ENCODE measurements around the gene TMED4.

DNA sequence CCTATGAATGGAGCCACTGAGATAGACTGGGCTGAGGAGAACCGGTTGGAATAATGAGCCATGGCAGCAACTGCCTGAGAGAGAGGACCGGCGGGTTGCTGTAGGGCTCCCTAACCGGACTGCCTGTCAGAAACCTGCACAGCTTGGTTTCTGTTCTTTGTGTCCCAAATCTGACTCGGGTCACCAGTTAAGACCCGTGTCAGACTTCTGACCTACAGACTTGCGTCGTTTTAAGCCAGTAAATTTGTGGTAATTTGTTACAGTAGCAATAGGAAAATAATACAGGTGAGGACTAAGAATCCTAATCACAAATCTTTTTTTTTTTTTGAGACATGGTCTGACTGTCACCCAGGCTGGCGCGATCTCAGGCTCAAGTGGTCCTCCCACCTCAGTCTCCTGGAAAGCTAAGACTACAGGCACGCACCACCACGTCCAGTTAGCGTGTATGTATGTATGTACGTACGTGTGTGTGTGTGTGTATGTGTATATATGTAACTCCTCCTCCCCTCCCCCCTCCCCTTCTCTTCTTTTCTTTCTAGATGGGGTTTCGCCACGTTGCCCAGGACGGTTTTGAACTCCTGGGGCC, 7.7 kb downstream of the TMED4 start:
- TF ChIP-seq, protein P1, sequence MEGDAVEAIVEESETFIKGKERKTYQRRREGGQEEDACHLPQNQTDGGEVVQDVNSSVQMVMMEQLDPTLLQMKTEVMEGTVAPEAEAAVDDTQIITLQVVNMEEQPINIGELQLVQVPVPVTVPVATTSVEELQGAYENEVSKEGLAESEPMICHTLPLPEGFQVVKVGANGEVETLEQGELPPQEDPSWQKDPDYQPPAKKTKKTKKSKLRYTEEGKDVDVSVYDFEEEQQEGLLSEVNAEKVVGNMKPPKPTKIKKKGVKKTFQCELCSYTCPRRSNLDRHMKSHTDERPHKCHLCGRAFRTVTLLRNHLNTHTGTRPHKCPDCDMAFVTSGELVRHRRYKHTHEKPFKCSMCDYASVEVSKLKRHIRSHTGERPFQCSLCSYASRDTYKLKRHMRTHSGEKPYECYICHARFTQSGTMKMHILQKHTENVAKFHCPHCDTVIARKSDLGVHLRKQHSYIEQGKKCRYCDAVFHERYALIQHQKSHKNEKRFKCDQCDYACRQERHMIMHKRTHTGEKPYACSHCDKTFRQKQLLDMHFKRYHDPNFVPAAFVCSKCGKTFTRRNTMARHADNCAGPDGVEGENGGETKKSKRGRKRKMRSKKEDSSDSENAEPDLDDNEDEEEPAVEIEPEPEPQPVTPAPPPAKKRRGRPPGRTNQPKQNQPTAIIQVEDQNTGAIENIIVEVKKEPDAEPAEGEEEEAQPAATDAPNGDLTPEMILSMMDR (IDR thresholded peaks at IDR 0.05; ENCODE audit: low read length): no peak
- no peak for TF ChIP-seq EZH2 (optimal IDR thresholded peaks at IDR 0.05; ENCODE audit: low read depth, low read length)
